ENCODE data around the gene CYP4F22. TPM values are rescaled to one million over a fixed set of nuclear protein-coding genes. Genes with fewer than 3 reads are reported as not detected.
A peak's percentile ranks its signal among the peaks of the same experiment; 100 is the strongest.

Gene CYP4F22
- not detected in 2 replicates for total RNA-seq (2013; cell fraction: nucleolus; rRNA removed)
- total RNA-seq (2014; rRNA removed) (not detected in 2 replicates), total RNA-seq (2014; rRNA removed; fragmentation: Illumina TruSeq; extraction: Trizol) (not detected in 2 replicates), total RNA-seq (2021) (not detected in 2 replicates), polyA plus RNA-seq (2011; rRNA removed) (not detected in 2 replicates), polyA plus RNA-seq (2014; fragmentation: Illumina TruSeq; extraction: Trizol) (not detected in 2 replicates), polyA plus RNA-seq (2014; fragmentation: Nextera tagmentation; extraction: Ambion mirVana) (not detected), polyA plus RNA-seq (2014; rRNA removed) (0.03 TPM in 1 of 2 replicates, not detected in the other), polyA plus RNA-seq (2016; fragmentation: Nextera tagmentation; extraction: Ambion mirVana) (not detected), polyA minus RNA-seq (2011; rRNA and poly(A)+ RNA removed) (0.10 TPM in 1 of 2 replicates, not detected in the other), Bru-seq, nascent RNA (not detected), BruChase-seq, experiment 1, labeled RNA remaining after a 6-hour chase (not detected), BruChase-seq, experiment 2, labeled RNA remaining after a 2-hour chase (percentile 6 among the genes with signal in this experiment)
- not detected for polyA plus RNA-seq (2011; ENCODE audit: low read depth)
- not detected in 2 replicates for polyA plus RNA-seq (2011; cell fraction: cytosol; rRNA removed)
- polyA plus RNA-seq (2011; cell fraction: nucleus; rRNA removed): not detected in 2 replicates
- polyA plus RNA-seq (2012): not detected in 2 replicates
- not detected in 2 replicates for polyA minus RNA-seq (2011; cell fraction: cytosol; rRNA and poly(A)+ RNA removed)
- not detected in 2 replicates for polyA minus RNA-seq (2011; cell fraction: nucleus; rRNA and poly(A)+ RNA removed)
- long read RNA-seq, experiment 1: 0 reads
- long read RNA-seq, experiment 2: 0 reads

- no peak within 1 kb of the TSS for H3K9ac ChIP-seq (ENCODE audit: control insufficient read depth, insufficient read depth, low read length)
- POLR2A ChIA-PET: no interaction called here
- H3K9me3 ChIP-seq (replicated peaks; ENCODE audit: control insufficient read depth, insufficient read depth, low read length): no peaks in the 10 kb centered on the region
- in situ Hi-C loops (cut with MboI): no loop called here
- no peak for DNase-seq (ENCODE audit: low read depth, low spot score)
- no peaks in the 10 kb centered on the region for H3K36me3 ChIP-seq (ENCODE audit: control insufficient read depth in 2 of 2, insufficient read depth in 2 of 2, low read length in 1 of 2)
- SMC1A ChIA-PET (ENCODE audit: uncharacterized antibody, unreplicated experiment): no interaction called here
- no peak for FAIRE-seq
- H3K4me1 ChIP-seq (ENCODE audit: control insufficient read depth, insufficient read depth, low read length): no peaks in the 10 kb centered on the region
- BruUV-seq (replicated peaks): no TSS peak
- TF ChIP-seq SUPT20H (IDR thresholded peaks at IDR 0.05; ENCODE audit: borderline replicate concordance, control insufficient read depth, low read depth, low read length) (no peak), NFIC (IDR thresholded peaks at IDR 0.05; ENCODE audit: low read depth, low read length) (no peak), TCF3 (IDR thresholded peaks at IDR 0.05; ENCODE audit: borderline replicate concordance, insufficient read depth, low read depth, low read length) (no peak), STAT1 (conservative IDR thresholded peaks at IDR 0.05) (no peak)
- CTCF ChIA-PET: no interaction called here
- WGBS (ENCODE audit: insufficient coverage, insufficient replicate concordance, low lambda C conversion rate, missing lambda C conversion rate): 33% methylated on average over 48 of the region's 52 CpGs
- intact Hi-C loops (cut with micrococcal nuclease; ENCODE audit: unreplicated experiment): no loop called here
- H3K27ac ChIP-seq (ENCODE audit: control insufficient read depth, insufficient read depth): no peak within 1 kb of the TSS
- RAD21 ChIA-PET (ENCODE audit: unreplicated experiment): no interaction called here
- H3K4me3 ChIP-seq: no peak within 1 kb of the TSS
- H2AFZ ChIP-seq (ENCODE audit: control insufficient read depth, low read depth, low read length): no peak within 1 kb of the TSS
- H3K79me2 ChIP-seq (ENCODE audit: control insufficient read depth, insufficient read depth, low read length): no peaks in the 10 kb centered on the region
- H3K4me2 ChIP-seq (ENCODE audit: control insufficient read depth, insufficient read depth): no peak within 1 kb of the TSS
- ATAC-seq: no peak
- peaks cover 0 to 2% of the 10 kb centered on the region in 2 experiments; a peak in 2 of 4 replicates for H3K27me3 ChIP-seq (replicated peaks in 1 of 2; ENCODE audit: control insufficient read depth in 2 of 2, insufficient read depth in 2 of 2, low read length in 1 of 2)
- no peaks in the 10 kb centered on the region for H4K20me1 ChIP-seq (ENCODE audit: control insufficient read depth, insufficient read depth)
Measured at GRCh38 chr19:15508035-15508710, at the start of gene CYP4F22. CYP4F22 (plus strand) TSS chr19:15508525; CDS start chr19:15525337, 16,812 bp downstream.

Measured in GM12878 (cell line).